Endodermal cell (in vitro differentiated cells): ENCODE measurements around the gene RIMS1. TPM values are rescaled to one million over a fixed set of nuclear protein-coding genes. Genes with fewer than 3 reads are reported as not detected.

Source experiments
- DNase-seq: peaks from one replicate; pipeline ENCODE4 v3.0.0-alpha.2; 2017
- H3K27ac ChIP-seq: 2 replicates; pipeline ENCODE4 v1.5.1; 2013; ENCODE audit warnings: mild to moderate bottlenecking, low read depth, low read length, moderate library complexity
- H3K27me3 ChIP-seq: 2 replicates; pipeline ENCODE4 v1.6.1; 2013; ENCODE audit warnings: mild to moderate bottlenecking, low read length, moderate library complexity; ENCODE audit not compliant: insufficient read depth, control insufficient read depth, poor library complexity, severe bottlenecking
- H3K36me3 ChIP-seq: 2 replicates; pipeline ENCODE4 v1.7.0; 2013; ENCODE audit warnings: mild to moderate bottlenecking, low read length, moderate library complexity; ENCODE audit not compliant: control insufficient read depth, insufficient read depth
- H3K4me1 ChIP-seq: one replicate; pipeline ENCODE4 v1.7.0; 2013; ENCODE audit warnings: low read length; ENCODE audit not compliant: control insufficient read depth, insufficient read depth
- H3K4me3 ChIP-seq: 2 replicates; pipeline ENCODE4 v1.5.1; 2013; ENCODE audit warnings: mild to moderate bottlenecking, low read length, moderate library complexity
- H3K9ac ChIP-seq: 2 replicates; pipeline ENCODE4 v1.6.1; 2013; ENCODE audit warnings: mild to moderate bottlenecking, low read length, moderate library complexity; ENCODE audit not compliant: poor library complexity, severe bottlenecking; ENCODE audit errors: extremely low read depth
- H3K9me3 ChIP-seq: 2 replicates; pipeline ENCODE4 v1.6.1; 2013; ENCODE audit warnings: mild to moderate bottlenecking, low read length, moderate library complexity; ENCODE audit not compliant: control insufficient read depth
- H3K27ac Mint-ChIP-seq: 2 replicates; pipeline ENCODE4 v1.8.0; 2020; ENCODE audit warnings: mixed read lengths
- H3K27me3 Mint-ChIP-seq: 2 replicates; pipeline ENCODE4 v1.8.0; 2021; ENCODE audit warnings: mild to moderate bottlenecking, mixed read lengths; ENCODE audit not compliant: insufficient read depth
- H3K36me3 Mint-ChIP-seq: 2 replicates; pipeline ENCODE4 v1.8.0; 2020; ENCODE audit warnings: low read depth, mixed read lengths
- H3K4me1 Mint-ChIP-seq: 2 replicates; pipeline ENCODE4 v1.8.0; 2020; ENCODE audit warnings: mixed read lengths
- H3K4me3 Mint-ChIP-seq: 2 replicates; pipeline ENCODE4 v1.8.0; 2020; ENCODE audit warnings: mild to moderate bottlenecking, moderate library complexity, mixed read lengths
- H3K9me3 Mint-ChIP-seq: 2 replicates; pipeline ENCODE4 v1.8.0; 2020; ENCODE audit warnings: mild to moderate bottlenecking, mixed read lengths
- WGBS, 2 experiments: methylation state at CpG; one replicate each; pipeline versions ENCODE4 v1.1.5 to v1.1.7; 2013; ENCODE audit warnings: missing lambda C conversion rate in 2 of 2, mixed read lengths in 1 of 2; ENCODE audit not compliant: insufficient coverage in 1 of 2, insufficient read length in 1 of 2; 5-methylcytosine and 5-hydroxymethylcytosine counted together
- total RNA-seq, 2 donors: library from RNA; stranded (reverse); fragmentation: NEBNext Ultra II Directional in 1 of 2; extraction: Animal tissue kit (Norgen Biotek cat#: 25700) in 1 of 2; gene quantifications; 2 replicates in 1 of 2; 3 replicates in 1 of 2; pipeline ENCODE4 v1.2.1, GENCODE V29; 2021
- TF ChIP-seq, protein P1 (sequence below): fragments of 200-600 bp; sonication (generic); conservative IDR thresholded peaks from 2 replicates; pipeline ENCODE4 v1.5.0; 2021; ENCODE audit warnings: antibody characterized with exemption, mild to moderate bottlenecking

RIMS1 gene
- total RNA-seq, 2 donors from 2014 or later: 1.1 to 1.6 TPM

GRCh38 chr6:72296375-72296774 lies 410.0 kb downstream of the RIMS1 start:
- no peaks in the 10 kb centered on the region for H3K9me3 ChIP-seq
- H3K36me3 ChIP-seq: no peaks in the 10 kb centered on the region
- no peaks in the 10 kb centered on the region for H3K4me1 ChIP-seq
- no peaks in the 10 kb centered on the region for H3K36me3 Mint-ChIP-seq
- H3K27me3 ChIP-seq: no peaks in the 10 kb centered on the region
- H3K4me3 Mint-ChIP-seq: no peak overlapping the region
- no peaks in the 10 kb centered on the region for H3K9me3 Mint-ChIP-seq
- no peaks in the 10 kb centered on the region for H3K27me3 Mint-ChIP-seq
- no peak overlapping the region for H3K27ac Mint-ChIP-seq
- DNase-seq: no peak
- no peak overlapping the region for H3K9ac ChIP-seq
- H3K4me3 ChIP-seq: no peak overlapping the region
- H3K27ac ChIP-seq: no peak overlapping the region
- peaks cover 10% of the 10 kb centered on the region for H3K4me1 Mint-ChIP-seq
- TF ChIP-seq, protein P1, sequence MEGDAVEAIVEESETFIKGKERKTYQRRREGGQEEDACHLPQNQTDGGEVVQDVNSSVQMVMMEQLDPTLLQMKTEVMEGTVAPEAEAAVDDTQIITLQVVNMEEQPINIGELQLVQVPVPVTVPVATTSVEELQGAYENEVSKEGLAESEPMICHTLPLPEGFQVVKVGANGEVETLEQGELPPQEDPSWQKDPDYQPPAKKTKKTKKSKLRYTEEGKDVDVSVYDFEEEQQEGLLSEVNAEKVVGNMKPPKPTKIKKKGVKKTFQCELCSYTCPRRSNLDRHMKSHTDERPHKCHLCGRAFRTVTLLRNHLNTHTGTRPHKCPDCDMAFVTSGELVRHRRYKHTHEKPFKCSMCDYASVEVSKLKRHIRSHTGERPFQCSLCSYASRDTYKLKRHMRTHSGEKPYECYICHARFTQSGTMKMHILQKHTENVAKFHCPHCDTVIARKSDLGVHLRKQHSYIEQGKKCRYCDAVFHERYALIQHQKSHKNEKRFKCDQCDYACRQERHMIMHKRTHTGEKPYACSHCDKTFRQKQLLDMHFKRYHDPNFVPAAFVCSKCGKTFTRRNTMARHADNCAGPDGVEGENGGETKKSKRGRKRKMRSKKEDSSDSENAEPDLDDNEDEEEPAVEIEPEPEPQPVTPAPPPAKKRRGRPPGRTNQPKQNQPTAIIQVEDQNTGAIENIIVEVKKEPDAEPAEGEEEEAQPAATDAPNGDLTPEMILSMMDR: no peak

- Histone ChIP-seq H3K36me3 (no peaks in the 10 kb centered on the region), H3K4me1 (no peaks in the 10 kb centered on the region), H3K27ac (no peak overlapping the region), H3K27me3 (no peaks in the 10 kb centered on the region), H3K4me3 (no peak overlapping the region), H3K9ac (no peak overlapping the region), H3K9me3 (no peaks in the 10 kb centered on the region)
- Mint-ChIP-seq H3K27ac (no peak overlapping the region), H3K36me3 (no peaks in the 10 kb centered on the region), H3K9me3 (no peaks in the 10 kb centered on the region), H3K4me3 (no peak overlapping the region), H3K27me3 (no peaks in the 10 kb centered on the region), H3K4me1 (peaks cover 6% of the 10 kb centered on the region)
- WGBS, 2 experiments: 94% methylated on average over 2 of the region's 2 CpGs; no CpG with 5 or more reads in 1 of the 2 experiments
- DNase-seq: no peak
- TF ChIP-seq, protein P1: no peak
These were observed 419.6 kb downstream of the RIMS1 start for GRCh38 chr6:72305971-72306370.

DNA sequence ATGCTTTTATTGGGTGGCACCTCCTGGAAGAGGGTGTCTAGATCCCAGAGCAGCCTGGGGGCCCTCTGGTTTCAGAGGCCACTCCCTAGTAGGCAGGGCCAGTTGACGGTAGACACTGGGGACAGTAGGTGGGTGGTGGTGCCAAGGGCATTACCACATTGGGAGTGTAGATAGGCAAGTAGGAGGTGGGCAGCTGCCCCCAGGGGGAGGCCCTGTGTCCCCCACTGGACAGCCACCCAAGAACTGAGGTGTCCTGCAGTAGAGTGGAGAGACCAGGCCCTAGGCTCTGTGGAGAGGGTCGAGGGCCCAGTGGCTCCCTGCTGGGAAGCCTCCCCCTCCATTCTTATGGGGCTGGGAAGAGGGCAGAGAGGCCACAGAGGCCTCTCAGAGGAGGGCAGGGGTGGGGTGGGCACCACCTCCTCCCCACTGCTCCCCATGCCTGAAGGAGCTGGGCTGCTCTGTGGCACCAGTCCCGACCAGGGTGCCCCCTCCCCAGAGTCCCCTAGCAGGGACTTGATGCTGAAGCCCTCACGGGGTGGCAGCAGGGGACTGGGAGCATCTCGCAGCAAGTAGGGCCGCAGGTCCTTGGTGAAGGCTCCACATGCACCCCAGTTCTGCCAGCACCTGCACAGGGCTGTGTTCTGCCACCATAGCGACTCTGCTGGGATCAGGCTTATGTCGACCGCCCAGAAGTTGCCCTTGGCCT lies 430.5 kb downstream of the RIMS1 start:
- Mint-ChIP-seq H3K27ac (no peak overlapping the region), H3K4me3 (no peak overlapping the region), H3K36me3 (no peaks in the 10 kb centered on the region), H3K9me3 (no peaks in the 10 kb centered on the region), H3K27me3 (no peaks in the 10 kb centered on the region), H3K4me1 (peaks cover 4% of the 10 kb centered on the region)
- Histone ChIP-seq H3K27me3 (no peaks in the 10 kb centered on the region), H3K4me3 (no peak overlapping the region), H3K9ac (no peak overlapping the region), H3K27ac (no peak overlapping the region), H3K36me3 (no peaks in the 10 kb centered on the region), H3K4me1 (no peaks in the 10 kb centered on the region), H3K9me3 (no peaks in the 10 kb centered on the region)
- DNase-seq: no peak
- 94 to 100% methylated on average over 2 to 9 of the region's 9 CpGs for WGBS, 2 experiments
- TF ChIP-seq, protein P1: no peak
